Mesendoderm (in vitro differentiated cells): Measurements from ENCODE around the gene PIP5K1C.

Experiments
- DNase-seq: peaks from one replicate; pipeline ENCODE4 v3.0.0; 2013
- H2AK5ac ChIP-seq: 2 replicates; pipeline ENCODE4 v1.6.1; 2013; ENCODE audit warnings: low read length, inconsistent platforms
- H2BK120ac ChIP-seq: 2 replicates; pipeline ENCODE4 v1.6.1; 2013; ENCODE audit warnings: low read depth, mild to moderate bottlenecking, low read length, moderate library complexity, mixed read lengths
- H2BK15ac ChIP-seq: replicated peaks from 2 replicates; pipeline ENCODE4 v1.6.1; 2013; ENCODE audit warnings: low read depth, mild to moderate bottlenecking, moderate library complexity
- H2BK5ac ChIP-seq: 2 replicates; pipeline ENCODE4 v1.6.1; 2013; ENCODE audit warnings: low read length, inconsistent platforms
- H3K18ac ChIP-seq: 2 replicates; pipeline ENCODE4 v1.6.1; 2013; ENCODE audit warnings: mild to moderate bottlenecking, low read length, mixed read lengths
- H3K23ac ChIP-seq: one replicate; pipeline ENCODE4 v1.6.1; 2013; ENCODE audit warnings: low read length
- H3K27ac ChIP-seq: 2 replicates; pipeline ENCODE4 v1.5.1; 2013; ENCODE audit warnings: low read depth, mild to moderate bottlenecking, inconsistent platforms, low read length, moderate library complexity
- H3K27me3 ChIP-seq: 2 replicates; pipeline ENCODE4 v1.6.1; 2013; ENCODE audit warnings: low read length, control low read depth, mild to moderate bottlenecking, inconsistent platforms; ENCODE audit not compliant: insufficient read depth, poor library complexity
- H3K36me3 ChIP-seq: 2 replicates; pipeline ENCODE4 v1.6.1; 2013; ENCODE audit warnings: low read length, inconsistent platforms; ENCODE audit not compliant: control insufficient read depth, insufficient read depth
- H3K4ac ChIP-seq: one replicate; pipeline ENCODE4 v1.6.1; 2013; ENCODE audit warnings: low read depth, mild to moderate bottlenecking, low read length, moderate library complexity
- H3K4me1 ChIP-seq: 2 replicates; pipeline ENCODE4 v1.6.1; 2013; ENCODE audit warnings: low read depth, low read length, inconsistent platforms; ENCODE audit not compliant: control insufficient read depth
- H3K4me2 ChIP-seq: 2 replicates; pipeline ENCODE4 v1.6.1; 2013; ENCODE audit warnings: low read length
- H3K4me3 ChIP-seq: 2 replicates; pipeline ENCODE4 v1.5.1; 2013; ENCODE audit warnings: mild to moderate bottlenecking, low read length
- H3K56ac ChIP-seq: one replicate; pipeline ENCODE4 v1.6.1; 2013; ENCODE audit warnings: low read length
- H3K79me1 ChIP-seq: 2 replicates; pipeline ENCODE4 v1.6.1; 2013; ENCODE audit warnings: low read length, inconsistent platforms
- H3K79me2 ChIP-seq: 2 replicates; pipeline ENCODE4 v1.6.1; 2013; ENCODE audit warnings: mild to moderate bottlenecking, low read length; ENCODE audit not compliant: control insufficient read depth, insufficient read depth
- H3K9ac ChIP-seq: 2 replicates; pipeline ENCODE4 v1.6.1; 2013; ENCODE audit warnings: low read length, inconsistent platforms
- H4K5ac ChIP-seq: one replicate; pipeline ENCODE4 v1.6.1; 2013; ENCODE audit warnings: low read length
- H4K8ac ChIP-seq: one replicate; pipeline ENCODE4 v1.6.1; 2013; ENCODE audit warnings: low read depth, mild to moderate bottlenecking, control low read depth, low read length, moderate library complexity
- WGBS: extraction: QIAGEN DNeasy Blood & Tissue Kit; methylation state at CpG from one replicate; pipeline ENCODE4 v1.1.7; 2013; ENCODE audit warnings: low lambda C conversion rate, missing lambda C conversion rate; ENCODE audit not compliant: insufficient coverage; ENCODE audit errors: extremely low coverage; 5-methylcytosine and 5-hydroxymethylcytosine counted together

The PIP5K1C gene

GRCh38 chr19:3636962-3637361 lies 63.3 kb downstream of the PIP5K1C start:
- Histone ChIP-seq H3K56ac (no peak overlapping the region), H2AK5ac (no peak overlapping the region), H3K4me2 (no peak overlapping the region), H3K27ac (no peak overlapping the region), H3K4ac (no peak overlapping the region), H3K27me3 (no peaks in the 10 kb centered on the region), H3K4me1 (no peaks in the 10 kb centered on the region), H4K8ac (no peak overlapping the region), H3K23ac (no peak overlapping the region), H2BK120ac (no peak overlapping the region), H2BK15ac (no peak overlapping the region), H3K79me1 (no peaks in the 10 kb centered on the region), H3K9ac (no peak overlapping the region), H3K18ac (no peak overlapping the region), H3K4me3 (no peak overlapping the region), H3K36me3 (peaks cover 1% of the 10 kb centered on the region), H3K79me2 (no peaks in the 10 kb centered on the region), H2BK5ac (no peak overlapping the region), H4K5ac (no peak overlapping the region)
- DNase-seq = no peak
- WGBS = no CpG with 5 or more reads among the region's 20 CpGs

GRCh38 chr19:3636506-3636905 lies 63.8 kb downstream of the PIP5K1C start:
- no peak overlapping the region for H3K4ac ChIP-seq
- H2BK15ac ChIP-seq = no peak overlapping the region
- no peaks in the 10 kb centered on the region for H3K79me1 ChIP-seq
- H4K5ac ChIP-seq = no peak overlapping the region
- no peak for DNase-seq
- no peak overlapping the region for H4K8ac ChIP-seq
- no peak overlapping the region for H2BK5ac ChIP-seq
- WGBS = no CpG with 5 or more reads among the region's 20 CpGs
- no peak overlapping the region for H2BK120ac ChIP-seq
- H3K27ac ChIP-seq = no peak overlapping the region
- no peak overlapping the region for H3K18ac ChIP-seq
- no peaks in the 10 kb centered on the region for H3K79me2 ChIP-seq
- H3K9ac ChIP-seq = no peak overlapping the region
- no peak overlapping the region for H3K23ac ChIP-seq
- no peak overlapping the region for H3K56ac ChIP-seq
- no peaks in the 10 kb centered on the region for H3K4me1 ChIP-seq
- H2AK5ac ChIP-seq = no peak overlapping the region
- peaks cover 1% of the 10 kb centered on the region for H3K36me3 ChIP-seq
- no peak overlapping the region for H3K4me2 ChIP-seq
- H3K27me3 ChIP-seq = no peaks in the 10 kb centered on the region
- H3K4me3 ChIP-seq = no peak overlapping the region

GRCh38 chr19:3634496-3635045 lies 65.7 kb downstream of the PIP5K1C start:
- DNase-seq = no peak
- Histone ChIP-seq H2BK5ac (no peak overlapping the region), H2BK120ac (no peak overlapping the region), H3K4me1 (no peaks in the 10 kb centered on the region), H3K4me2 (no peak overlapping the region), H3K79me2 (no peaks in the 10 kb centered on the region), H3K56ac (no peak overlapping the region), H3K23ac (no peak overlapping the region), H3K18ac (no peak overlapping the region), H3K4ac (no peak overlapping the region), H2BK15ac (no peak overlapping the region), H3K4me3 (no peak overlapping the region), H3K79me1 (no peaks in the 10 kb centered on the region), H2AK5ac (no peak overlapping the region), H3K27me3 (no peaks in the 10 kb centered on the region), H3K9ac (no peak overlapping the region), H4K8ac (no peak overlapping the region), H4K5ac (no peak overlapping the region), H3K27ac (no peak overlapping the region), H3K36me3 (no peaks in the 10 kb centered on the region)
- no CpG with 5 or more reads among the region's 19 CpGs for WGBS

- H3K36me3 ChIP-seq = no peaks in the 10 kb centered on the region
- no peak overlapping the region for H2BK5ac ChIP-seq
- no peak overlapping the region for H2BK15ac ChIP-seq
- no peak overlapping the region for H4K5ac ChIP-seq
- no peaks in the 10 kb centered on the region for H3K4me1 ChIP-seq
- H3K4me2 ChIP-seq = no peak overlapping the region
- H3K18ac ChIP-seq = no peak overlapping the region
- H4K8ac ChIP-seq = no peak overlapping the region
- H3K79me2 ChIP-seq = no peaks in the 10 kb centered on the region
- no peak overlapping the region for H2BK120ac ChIP-seq
- no CpG with 5 or more reads among the region's 22 CpGs for WGBS
- no peak overlapping the region for H3K4ac ChIP-seq
- H3K27ac ChIP-seq = no peak overlapping the region
- no peak overlapping the region for H3K4me3 ChIP-seq
- H3K9ac ChIP-seq = no peak overlapping the region
- no peak overlapping the region for H2AK5ac ChIP-seq
- no peak for DNase-seq
- H3K56ac ChIP-seq = no peak overlapping the region
- no peaks in the 10 kb centered on the region for H3K27me3 ChIP-seq
- H3K23ac ChIP-seq = no peak overlapping the region
- H3K79me1 ChIP-seq = no peaks in the 10 kb centered on the region
Measured at GRCh38 chr19:3633559-3633988, 66.7 kb downstream of the PIP5K1C start.

- Histone ChIP-seq H3K79me1 (no peaks in the 10 kb centered on the region), H3K4ac (no peak overlapping the region), H3K4me3 (no peak overlapping the region), H3K18ac (no peak overlapping the region), H3K56ac (no peak overlapping the region), H3K9ac (no peak overlapping the region), H3K27ac (no peak overlapping the region), H4K8ac (no peak overlapping the region), H3K4me2 (no peak overlapping the region), H3K36me3 (no peaks in the 10 kb centered on the region), H4K5ac (no peak overlapping the region), H2BK120ac (no peak overlapping the region), H3K4me1 (no peaks in the 10 kb centered on the region), H2BK15ac (no peak overlapping the region), H3K79me2 (no peaks in the 10 kb centered on the region), H3K27me3 (no peaks in the 10 kb centered on the region), H2BK5ac (no peak overlapping the region), H3K23ac (no peak overlapping the region), H2AK5ac (no peak overlapping the region)
- DNase-seq = no peak
- WGBS = no CpG with 5 or more reads among the region's 50 CpGs
Measured at GRCh38 chr19:3632739-3633558, 67.3 kb downstream of the PIP5K1C start.
